Left forelimb (tissue), 1 donor: ENCODE results near the gene ACO2.
"Not testable (repeated sequence)": the region's sequence is repeated elsewhere in the genome, so short reads cannot be mapped to it uniquely, and the experiment has no call there.

ENCODE experiments used
- DNase-seq: peaks from one replicate; pipeline ENCODE4 v3.0.0-alpha.2; 2018; ENCODE audit warnings: low spot score

ACO2 gene

GRCh38 chr22:41540365-41540764 is 71.4 kb downstream of the ACO2 start:
- DNase-seq, result no peak

- no peak for DNase-seq
Measured at GRCh38 chr22:41541484-41541883, 72.6 kb downstream of the ACO2 start.

- no peak for DNase-seq
Measured at GRCh38 chr22:41542224-41542623, 73.3 kb downstream of the ACO2 start.

- peak; percentile 98 for DNase-seq
Measured at GRCh38 chr22:41543854-41544670, 75.1 kb downstream of the ACO2 start, which contains the start of gene POLR3H. TSS of gene POLR3H (minus strand) at chr22:41544470. CDS start at chr22:41544101, 369 bp downstream.

- DNase-seq, result no peak
Measured at GRCh38 chr22:41544671-41545476, 76.0 kb downstream of the ACO2 start.

- no peak for DNase-seq
Measured at GRCh38 chr22:41548830-41549211, 79.9 kb downstream of the ACO2 start.

- no peak for DNase-seq
Measured at GRCh38 chr22:41550952-41551491, 82.1 kb downstream of the ACO2 start.

- no peak for DNase-seq
Measured at GRCh38 chr22:41551877-41552582, 83.1 kb downstream of the ACO2 start.

- DNase-seq, result no peak
Measured at GRCh38 chr22:41555325-41555982, 86.5 kb downstream of the ACO2 start.

GRCh38 chr22:41556561-41556960 is 87.6 kb downstream of the ACO2 start:
- no peak for DNase-seq

GRCh38 chr22:41557401-41558240 is 88.7 kb downstream of the ACO2 start:
- DNase-seq, result peak; percentile 78

- DNase-seq, result not testable (repeated sequence)
Measured at GRCh38 chr22:41558241-41558630, 89.3 kb downstream of the ACO2 start.

GRCh38 chr22:41560095-41560471 is 91.2 kb downstream of the ACO2 start:
- no peak for DNase-seq

- no peak for DNase-seq
Measured at GRCh38 chr22:41561335-41561734, 92.4 kb downstream of the ACO2 start.

- no peak for DNase-seq
Measured at GRCh38 chr22:41561788-41562187, 92.9 kb downstream of the ACO2 start.

- DNase-seq, result no peak
Measured at GRCh38 chr22:41562461-41562860, 93.5 kb downstream of the ACO2 start.

GRCh38 chr22:41563051-41563711 is 94.3 kb downstream of the ACO2 start:
- DNase-seq, result no peak

GRCh38 chr22:41564563-41564962 is 95.6 kb downstream of the ACO2 start:
- no peak for DNase-seq

- DNase-seq, result no peak
Measured at GRCh38 chr22:41565403-41566054, 96.6 kb downstream of the ACO2 start.

- DNase-seq, result no peak
Measured at GRCh38 chr22:41567512-41567768, 98.5 kb downstream of the ACO2 start.
